ENCODE measurements around the gene POU4F1. TPM values are rescaled to one million over a fixed set of nuclear protein-coding genes. Genes with fewer than 3 reads are reported as not detected.

Gene POU4F1
- total and polyA plus RNA-seq, 2 experiments from 2014 or later: 0.03 to 0.05 TPM

- Histone ChIP-seq H3K36me3 (ENCODE audit: insufficient read depth) (peaks cover 4% of the 10 kb centered on the region; the same call in 1 of the 2 replicates), H4K20me1 (replicated peaks; ENCODE audit: insufficient read depth) (peaks cover 16% of the 10 kb centered on the region), H3K9me2 (ENCODE audit: insufficient read depth) (no peaks in the 10 kb centered on the region), H3K4me1 (ENCODE audit: insufficient read depth) (no peaks in the 10 kb centered on the region), H3K4me2 (no peak overlapping the region), H2AFZ (no peak overlapping the region), H3K79me2 (replicated peaks; ENCODE audit: insufficient read depth) (no peaks in the 10 kb centered on the region), H3K27me3 (ENCODE audit: insufficient read depth) (no peaks in the 10 kb centered on the region), H3F3A (replicated peaks; ENCODE audit: low read depth) (no peaks in the 10 kb centered on the region), H3K4me3 (no peak overlapping the region), H3K27ac (ENCODE audit: low read depth) (no peak overlapping the region)
- DNase-seq (ENCODE audit: low spot score) (peak; percentile 7), ATAC-seq (no peak)
- TF ChIP-seq NANOG (IDR thresholded peaks at IDR 0.05; ENCODE audit: borderline replicate concordance) (no peak), POLR2AphosphoS5 (IDR thresholded peaks at IDR 0.05; ENCODE audit: low read depth) (no peak), REST (IDR thresholded peaks at IDR 0.05; ENCODE audit: unreplicated experiment) (no peak), ZNF114 (CRISPR knock-in tag; IDR thresholded peaks at IDR 0.05) (no peak), CTCF (conservative IDR thresholded peaks at IDR 0.05; ENCODE audit: low read depth in 2 of 2) (no peak)
- Mint-ChIP-seq H3K36me3 (ENCODE audit: low read depth) (peaks cover 9% of the 10 kb centered on the region; the same call in 2 of the 3 replicates), H3K4me1 (no peaks in the 10 kb centered on the region; the same call in 2 of the 3 replicates), H3K4me3 (no peak overlapping the region), H3K27me3 (ENCODE audit: insufficient read depth, low read depth, poor library complexity) (no peaks in the 10 kb centered on the region), H3K9me3 (no peaks in the 10 kb centered on the region), H3K27ac (no peak overlapping the region)
Measured at GRCh38 chr13:78620936-78621470, 17.7 kb upstream of the POU4F1 start.

GRCh38 chr13:78618411-78618810 is 15.1 kb upstream of the POU4F1 start:
- no peak for DNase-seq (ENCODE audit: low spot score)
- ATAC-seq: no peak
- no peak overlapping the region for H3K27ac ChIP-seq (ENCODE audit: low read depth)
- peaks cover 4% of the 10 kb centered on the region; the same call in 1 of the 2 replicates for H3K36me3 ChIP-seq (ENCODE audit: insufficient read depth)
- H3K27me3 ChIP-seq (ENCODE audit: insufficient read depth): 0 out of 2 replicates have a peak, but pooled peaks cover under 1% of the 10 kb centered on the region
- H2AFZ ChIP-seq: no peak overlapping the region
- H3K4me2 ChIP-seq: no peak overlapping the region
- H3F3A ChIP-seq (replicated peaks; ENCODE audit: low read depth): no peaks in the 10 kb centered on the region
- Mint-ChIP-seq H3K36me3 (ENCODE audit: low read depth) (peaks cover 16% of the 10 kb centered on the region; the same call in 2 of the 3 replicates), H3K4me3 (no peak overlapping the region), H3K9me3 (no peaks in the 10 kb centered on the region), H3K4me1 (no peaks in the 10 kb centered on the region; the same call in 2 of the 3 replicates), H3K27me3 (ENCODE audit: insufficient read depth, low read depth, poor library complexity) (no peaks in the 10 kb centered on the region), H3K27ac (no peak overlapping the region)
- H3K4me3 ChIP-seq: no peak overlapping the region
- H3K9me2 ChIP-seq (ENCODE audit: insufficient read depth): no peaks in the 10 kb centered on the region
- peaks cover 16% of the 10 kb centered on the region for H4K20me1 ChIP-seq (replicated peaks; ENCODE audit: insufficient read depth)
- no peaks in the 10 kb centered on the region for H3K79me2 ChIP-seq (replicated peaks; ENCODE audit: insufficient read depth)
- no peaks in the 10 kb centered on the region for H3K4me1 ChIP-seq (ENCODE audit: insufficient read depth)
- TF ChIP-seq REST (IDR thresholded peaks at IDR 0.05; ENCODE audit: unreplicated experiment) (no peak), JUNB (IDR thresholded peaks at IDR 0.05; ENCODE audit: unreplicated experiment) (no peak), ETS1 (IDR thresholded peaks at IDR 0.05) (no peak), STAT1 (IDR thresholded peaks at IDR 0.05; ENCODE audit: unreplicated experiment) (no peak), ZNF331 (CRISPR knock-in tag; IDR thresholded peaks at IDR 0.05; ENCODE audit: low read depth) (no peak), EZH2phosphoT487 (IDR thresholded peaks at IDR 0.05; ENCODE audit: unreplicated experiment) (no peak), NANOG (IDR thresholded peaks at IDR 0.05; ENCODE audit: borderline replicate concordance) (no peak), POLR2AphosphoS5 (IDR thresholded peaks at IDR 0.05; ENCODE audit: low read depth) (no peak)
